Body of pancreas (tissue), 4 donors: ENCODE data around the gene SYNE2. TPM values are rescaled to one million over a fixed set of nuclear protein-coding genes. Genes with fewer than 3 reads are reported as not detected.
A peak's percentile ranks its signal among the peaks of the same experiment; 100 is the strongest.
"Not testable (repeated sequence)": the region's sequence is repeated elsewhere in the genome, so short reads cannot be mapped to it uniquely, and the experiment has no call there.

Source experiments
- ATAC-seq: fragments of 150-250 bp; one replicate; pipeline ENCODE4 v1.9.1; 2016
- DNase-seq, 4 donors: peaks; one replicate each; pipeline ENCODE4 v3.0.0-alpha.2; 2019
- H3K27ac ChIP-seq, 4 donors: fragments of 200-600 bp; sonication (generic); 1 replicate in 3 of 4; 2 replicates in 1 of 4; pipeline versions ENCODE4 v1.5.1 to v1.6.1; 2016 to 2019; ENCODE audit warnings: mild to moderate bottlenecking in 1 of 4, mixed read lengths in 1 of 4, moderate library complexity in 1 of 4
- H3K27me3 ChIP-seq, 2 donors: fragments of 200-600 bp; sonication (generic); one replicate each; pipeline ENCODE4 v1.6.0; 2016; ENCODE audit warnings: mild to moderate bottlenecking in 1 of 2
- H3K36me3 ChIP-seq, 2 donors: fragments of 200-600 bp; sonication (generic); replicated peaks in 1 of 2; 2 replicates each; pipeline ENCODE4 v1.5.1; 2016; ENCODE audit warnings: low read depth in 2 of 2; ENCODE audit not compliant: insufficient read depth in 1 of 2
- H3K4me1 ChIP-seq: fragments of 200-600 bp; sonication (generic); one replicate; pipeline ENCODE4 v1.6.0; 2016
- H3K4me3 ChIP-seq, 2 donors: fragments of 200-600 bp; sonication (generic); 1 replicate in 1 of 2; 2 replicates in 1 of 2; pipeline ENCODE4 v1.5.1; 2016 to 2019
- H3K9me3 ChIP-seq, 3 donors: fragments of 200-600 bp; sonication (generic); 1 replicate in 2 of 3; 2 replicates in 1 of 3; pipeline ENCODE4 v1.5.1; 2016
- POLR2A ChIP-seq, 3 donors: fragments of 450-650 bp; IDR thresholded peaks; one replicate each; pipeline ENCODE4 v1.6.1; 2016; ENCODE audit warnings: antibody characterized with exemption in 3 of 3, mild to moderate bottlenecking in 2 of 3
- WGBS, 2 donors: methylation state at CpG; one replicate each; pipeline ENCODE4 v1.1.5; 2017; 5-methylcytosine and 5-hydroxymethylcytosine counted together
- intact Hi-C: fragments of 100-400 bp; cut with DNase I; formaldehyde crosslinking; loops from one replicate; pipeline ENCODE4 v1.15.1; 2023
- total RNA-seq, 2 donors: library from RNA; depleted of rRNA; stranded (reverse); fragments of >200 nt; gene quantifications; one replicate each; pipeline ENCODE4 v1.1.0, GENCODE V29; 2016
- TF ChIP-seq, protein P1 (sequence below), 7 experiments: fragments of 450-650 bp in 4 of 7; fragments of 200-600 bp in 3 of 7; sonication (generic) in 3 of 7; IDR thresholded peaks; one replicate each; pipeline ENCODE4 v1.5.1; 2016 to 2019; ENCODE audit warnings: antibody characterized with exemption in 7 of 7

The SYNE2 gene
- total RNA-seq, 2 donors from 2014 or later, result 163 to 240 TPM

DNA sequence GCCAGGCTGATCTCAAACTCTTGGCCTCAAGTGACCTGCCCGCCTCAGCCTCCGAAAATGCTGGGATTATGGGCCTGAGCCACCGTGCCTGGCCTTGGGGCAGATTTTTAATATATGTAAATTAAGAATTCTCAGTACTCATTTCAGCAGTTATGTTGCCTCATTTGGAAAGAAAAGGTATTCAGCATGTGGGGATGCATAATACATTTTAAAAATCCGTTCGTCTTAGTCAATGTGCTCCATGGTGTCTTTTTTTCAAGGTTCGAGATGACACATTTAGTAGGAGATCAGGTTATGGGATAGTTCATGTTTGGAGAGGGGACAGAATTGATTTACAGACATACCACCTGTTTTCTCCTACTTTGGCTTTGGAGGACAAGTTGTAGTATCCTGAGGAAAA lies 10.2 kb downstream of the SYNE2 start:
- intact Hi-C loops, result no loop called here
- no peak for DNase-seq
- Histone ChIP-seq H3K4me1 (peaks cover 57% of the 10 kb centered on the region), H3K36me3 (no peaks in the 10 kb centered on the region), H3K27me3 (no peaks in the 10 kb centered on the region), H3K9me3 (no peaks in the 10 kb centered on the region), H3K4me3 (no peak overlapping the region), H3K27ac (peak overlapping the region in 2 of 4 donors; percentile 78 to 85)
- 93 to 96% methylated on average over 6 of the region's 6 CpGs for WGBS, 2 donors
- no peak for ATAC-seq
- TF ChIP-seq, protein P1, sequence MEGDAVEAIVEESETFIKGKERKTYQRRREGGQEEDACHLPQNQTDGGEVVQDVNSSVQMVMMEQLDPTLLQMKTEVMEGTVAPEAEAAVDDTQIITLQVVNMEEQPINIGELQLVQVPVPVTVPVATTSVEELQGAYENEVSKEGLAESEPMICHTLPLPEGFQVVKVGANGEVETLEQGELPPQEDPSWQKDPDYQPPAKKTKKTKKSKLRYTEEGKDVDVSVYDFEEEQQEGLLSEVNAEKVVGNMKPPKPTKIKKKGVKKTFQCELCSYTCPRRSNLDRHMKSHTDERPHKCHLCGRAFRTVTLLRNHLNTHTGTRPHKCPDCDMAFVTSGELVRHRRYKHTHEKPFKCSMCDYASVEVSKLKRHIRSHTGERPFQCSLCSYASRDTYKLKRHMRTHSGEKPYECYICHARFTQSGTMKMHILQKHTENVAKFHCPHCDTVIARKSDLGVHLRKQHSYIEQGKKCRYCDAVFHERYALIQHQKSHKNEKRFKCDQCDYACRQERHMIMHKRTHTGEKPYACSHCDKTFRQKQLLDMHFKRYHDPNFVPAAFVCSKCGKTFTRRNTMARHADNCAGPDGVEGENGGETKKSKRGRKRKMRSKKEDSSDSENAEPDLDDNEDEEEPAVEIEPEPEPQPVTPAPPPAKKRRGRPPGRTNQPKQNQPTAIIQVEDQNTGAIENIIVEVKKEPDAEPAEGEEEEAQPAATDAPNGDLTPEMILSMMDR (IDR thresholded peaks at IDR 0.05), result no peak
- TF ChIP-seq POLR2A (IDR thresholded peaks at IDR 0.05), result no peak

DNA sequence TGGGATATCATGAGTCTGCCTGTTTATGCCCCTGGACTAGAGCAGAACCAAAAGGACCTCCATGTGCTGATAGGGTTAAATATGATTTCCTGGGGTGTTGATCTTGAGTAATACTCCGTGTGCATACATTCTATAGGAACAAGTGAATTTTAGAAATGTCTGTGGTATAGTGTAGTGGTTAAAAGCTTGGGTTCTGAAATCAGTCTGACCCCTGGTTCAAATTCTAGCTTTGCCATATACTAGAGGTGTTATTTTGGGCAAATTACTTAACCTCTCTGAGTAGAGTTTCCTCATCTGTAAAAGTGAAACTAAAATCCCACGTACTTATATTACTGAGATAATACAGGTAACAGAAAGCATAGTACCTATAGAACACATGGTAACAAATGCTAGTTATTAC lies 12.0 kb downstream of the SYNE2 start:
- H3K4me1 ChIP-seq, result peaks cover 72% of the 10 kb centered on the region
- 0% methylated on average over 1 of the region's 2 CpGs for WGBS, 2 donors

DNA sequence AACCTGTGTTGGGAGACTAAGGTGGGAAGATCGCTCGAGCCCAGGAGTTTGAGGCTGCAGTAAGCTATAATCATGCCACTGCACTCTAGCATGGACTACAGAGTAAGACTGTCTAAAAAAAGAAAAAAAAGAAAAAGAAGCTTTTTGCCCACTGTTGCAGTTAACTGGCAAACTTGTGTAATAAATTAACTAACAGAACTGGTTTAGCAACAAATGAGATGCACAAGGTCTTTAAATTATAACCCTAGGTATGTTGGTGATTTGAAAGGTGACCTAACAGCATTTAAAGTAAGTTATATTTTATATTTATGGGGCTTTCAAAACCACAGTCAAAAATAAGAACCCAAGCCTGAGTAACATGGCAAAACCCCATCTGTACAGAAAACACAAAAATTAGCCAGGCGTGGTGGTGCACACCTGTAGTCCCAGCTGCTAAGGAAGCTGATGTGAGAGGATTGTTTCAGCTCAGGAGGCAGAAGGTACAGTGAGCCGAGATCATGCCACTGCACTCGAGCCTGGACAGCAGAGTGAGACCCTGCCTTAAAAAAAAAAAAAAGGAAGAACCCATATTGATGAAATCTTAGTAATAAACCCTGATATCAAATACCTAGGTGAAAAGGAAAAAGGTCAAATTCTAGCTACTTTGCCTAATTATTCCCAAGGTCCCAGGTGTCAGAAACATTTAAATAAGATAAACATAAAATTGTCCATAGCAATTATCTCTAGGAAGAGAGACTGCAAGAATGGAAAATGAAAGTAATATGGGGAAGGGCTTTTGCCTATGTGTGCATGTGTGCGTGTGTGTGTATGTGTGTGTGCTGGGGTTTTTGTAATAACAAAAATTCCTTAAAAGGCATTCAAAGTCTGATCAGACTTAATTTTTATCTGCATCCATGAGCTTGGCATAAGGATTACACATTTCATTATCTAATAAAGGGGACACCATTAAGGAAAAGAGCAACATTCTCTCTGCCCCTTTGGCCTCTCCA lies 15.4 kb downstream of the SYNE2 start:
- DNase-seq, result no peak
- Histone ChIP-seq H3K27me3 (no peaks in the 10 kb centered on the region), H3K36me3 (no peaks in the 10 kb centered on the region), H3K27ac (peak overlapping the region; percentile 39 to 71 (median 53)), H3K4me1 (peaks cover 49% of the 10 kb centered on the region), H3K4me3 (no peak overlapping the region), H3K9me3 (no peaks in the 10 kb centered on the region)
- intact Hi-C loops, result no loop called here
- WGBS, 2 donors, result 62% methylated on average over 6 of the region's 6 CpGs
- TF ChIP-seq POLR2A (IDR thresholded peaks at IDR 0.05), result no peak
- TF ChIP-seq, protein P1 (IDR thresholded peaks at IDR 0.05), result no peak
- peak; percentile 22 for ATAC-seq

More for the DNA sequence above, 12.0 kb downstream of the SYNE2 start:
- peak; percentile 24 for ATAC-seq
- intact Hi-C loops, DNase-seq, H3K9me3 ChIP-seq, H3K27me3 ChIP-seq, H3K4me3 ChIP-seq, H3K36me3 ChIP-seq: not testable (repeated sequence)
- peak overlapping the region; percentile 77 to 85 (median 81) for H3K27ac ChIP-seq

DNA sequence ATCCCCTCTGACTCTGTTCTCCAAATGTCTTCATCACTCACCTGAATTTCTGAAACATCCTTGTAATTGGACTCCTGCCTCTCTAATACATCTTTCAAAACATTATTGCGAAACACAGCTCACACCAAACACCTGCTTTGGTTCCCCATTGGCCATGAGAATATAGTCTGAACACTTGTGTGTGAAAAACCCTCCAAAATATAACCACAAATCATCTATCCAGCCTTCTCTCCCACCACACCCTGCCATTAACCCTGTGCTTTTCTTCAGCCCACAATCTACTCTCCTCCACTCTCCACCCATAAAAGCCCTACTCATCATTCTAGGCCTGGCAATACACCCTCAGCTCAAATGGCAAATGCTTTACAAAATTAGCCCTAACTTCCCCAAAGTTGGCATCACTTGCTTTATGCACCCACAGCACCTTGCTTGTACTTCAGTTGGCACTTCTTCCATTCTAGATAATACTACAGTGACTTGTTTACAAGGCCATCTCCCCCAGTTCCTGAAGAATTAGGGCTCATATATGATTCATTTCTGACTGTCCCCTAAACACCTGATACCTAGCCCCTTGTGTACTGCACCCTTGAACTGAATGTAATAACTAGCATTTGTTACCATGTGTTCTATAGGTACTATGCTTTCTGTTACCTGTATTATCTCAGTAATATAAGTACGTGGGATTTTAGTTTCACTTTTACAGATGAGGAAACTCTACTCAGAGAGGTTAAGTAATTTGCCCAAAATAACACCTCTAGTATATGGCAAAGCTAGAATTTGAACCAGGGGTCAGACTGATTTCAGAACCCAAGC lies 17.3 kb downstream of the SYNE2 start:
- Histone ChIP-seq H3K27ac (peak overlapping the region in 3 of 4 donors; percentile 24 to 63 (median 45)), H3K4me1 (peaks cover 50% of the 10 kb centered on the region)
- H3K27me3 ChIP-seq, DNase-seq, H3K36me3 ChIP-seq, H3K9me3 ChIP-seq, H3K4me3 ChIP-seq, intact Hi-C loops: not testable (repeated sequence)
- 59 to 69% methylated on average over 1 of the region's 2 CpGs for WGBS, 2 donors
- ATAC-seq, result peak; percentile 31

DNA sequence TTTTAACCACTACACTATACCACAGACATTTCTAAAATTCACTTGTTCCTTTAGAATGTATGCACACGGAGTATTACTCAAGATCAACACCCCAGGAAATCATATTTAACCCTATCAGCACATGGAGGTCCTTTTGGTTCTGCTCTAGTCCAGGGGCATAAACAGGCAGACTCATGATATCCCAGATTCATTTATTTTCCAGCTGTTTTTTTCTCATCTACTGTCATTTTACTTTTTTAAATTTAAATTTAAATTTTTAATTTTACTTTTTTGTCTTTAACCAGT lies 17.9 kb downstream of the SYNE2 start:
- peaks cover 51% of the 10 kb centered on the region for H3K4me1 ChIP-seq
- H3K27ac ChIP-seq, result peak overlapping the region in 1 of 4 donors; percentile 32
- DNase-seq, H3K27me3 ChIP-seq, intact Hi-C loops, H3K4me3 ChIP-seq, H3K36me3 ChIP-seq, ATAC-seq, H3K9me3 ChIP-seq: not testable (repeated sequence)
- WGBS, 2 donors, result 0% methylated on average over 1 of the region's 1 CpG

DNA sequence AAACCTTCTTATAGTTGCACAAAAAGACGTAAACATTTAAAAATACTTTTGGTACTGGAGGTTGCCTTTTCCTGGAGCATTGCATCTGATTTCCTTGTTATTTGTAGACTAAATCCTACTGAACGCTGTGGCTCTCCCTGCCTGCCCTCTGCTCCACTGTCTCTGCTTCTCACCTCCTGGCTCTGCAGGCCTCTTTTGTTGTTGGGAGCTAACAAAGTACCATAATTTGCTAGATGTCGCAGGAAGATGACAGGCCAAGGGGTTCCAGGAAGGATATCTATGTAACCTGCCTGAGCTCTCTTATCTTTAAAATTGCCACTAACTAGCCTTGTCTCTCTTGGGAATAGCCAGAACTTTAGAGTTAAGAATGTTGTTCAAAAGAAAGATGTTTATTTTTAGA lies 21.4 kb downstream of the SYNE2 start:
- H3K27me3 ChIP-seq, result no peaks in the 10 kb centered on the region
- peak overlapping the region in 3 of 4 donors; percentile 25 to 56 (median 32) for H3K27ac ChIP-seq
- H3K4me1 ChIP-seq, result peaks cover 42% of the 10 kb centered on the region
- no peak overlapping the region for H3K4me3 ChIP-seq
- WGBS, 2 donors, result 52 to 66% methylated on average over 3 of the region's 3 CpGs
- intact Hi-C loops, result no loop called here
- H3K36me3 ChIP-seq, result no peaks in the 10 kb centered on the region
- ATAC-seq (no peak), DNase-seq (no peak)
- H3K9me3 ChIP-seq, result no peaks in the 10 kb centered on the region
- TF ChIP-seq POLR2A (IDR thresholded peaks at IDR 0.05), result no peak
- TF ChIP-seq, protein P1 (IDR thresholded peaks at IDR 0.05), result no peak
